ENCODE data around the gene GRIN2B. TPM values are rescaled to one million over a fixed set of nuclear protein-coding genes. Genes with fewer than 3 reads are reported as not detected.

GRIN2B gene
- total and polyA plus RNA-seq, 9 of the 15 experiments (the other 6 are each of a cell fraction or from before 2014, with no cell fraction given), result not detected

- TF ChIP-seq CTCF (IDR thresholded peaks at IDR 0.05 in 2 of 3, conservative IDR thresholded peaks at IDR 0.05 in 1 of 3; ENCODE audit: insufficient read depth in 2 of 3, low read depth in 1 of 3, low read length in 3 of 3) (peak in 1 of 3 experiments; percentile 15; a peak in 2 of 6 replicates), FOSL1 (tag; conservative IDR thresholded peaks at IDR 0.05) (no peak), RBM14 (IDR thresholded peaks at IDR 0.05; ENCODE audit: borderline replicate concordance, insufficient read depth, low read depth, low read length) (no peak), NFATC3 (IDR thresholded peaks at IDR 0.05) (no peak), ADNP (tag; IDR thresholded peaks at IDR 0.05) (no peak)
- WGBS (ENCODE audit: insufficient coverage, low coverage, missing lambda C conversion rate), result no CpG with 5 or more reads among the region's 2 CpGs
- Histone ChIP-seq H3K4me3 (no peak overlapping the region), H3K27ac (ENCODE audit: extremely low read depth, low read depth, low read length) (no peak overlapping the region), H3K4me1 (replicated peaks in 1 of 2; ENCODE audit: control insufficient read depth in 2 of 2, insufficient read depth in 2 of 2, low read length in 2 of 2) (no peaks in the 10 kb centered on the region; a peak in 1 of 5 replicates), H2AFZ (ENCODE audit: low read depth, low read length) (no peak overlapping the region), H3K9me1 (ENCODE audit: control insufficient read depth, insufficient read depth, low read length) (no peaks in the 10 kb centered on the region), H3K9ac (ENCODE audit: insufficient read depth in 1 of 2, low read depth in 2 of 2, low read length in 2 of 2) (no peak overlapping the region), H3K27me3 (ENCODE audit: control insufficient read depth in 2 of 2, insufficient read depth in 2 of 2, low read length in 2 of 2) (no peaks in the 10 kb centered on the region; a peak in 1 of 5 replicates), H4K20me1 (replicated peaks; ENCODE audit: control insufficient read depth, insufficient read depth, low read length) (no peaks in the 10 kb centered on the region), H3K4me2 (ENCODE audit: insufficient read depth, low read length) (no peak overlapping the region), H3K79me2 (ENCODE audit: control insufficient read depth, insufficient read depth, low read length) (no peaks in the 10 kb centered on the region), H3K9me3 (replicated peaks; ENCODE audit: control insufficient read depth, insufficient read depth, low read depth, low read length) (no peaks in the 10 kb centered on the region), H3K36me3 (ENCODE audit: control insufficient read depth, insufficient read depth, low read length) (no peaks in the 10 kb centered on the region)
- no peak for ATAC-seq
- ChIA-PET CTCF (ENCODE audit: low intra/inter-chr PET ratio) (no interaction called here), POLR2A (no interaction called here)
- BruUV-seq (replicated peaks), result no TSS peak
- intact Hi-C loops (cut with micrococcal nuclease) (loop anchor here (10.0 kb wide), 1 partner anchor 188 kb away; no protein-coding TSS in a partner anchor), in situ Hi-C loops (cut with MboI) (no loop called here)
- FAIRE-seq, result no peak
- no peak for DNase-seq (ENCODE audit: extremely low read depth in 1 of 4, low spot score in 3 of 4)
Measured at GRCh38 chr12:13976880-13977279, 4.5 kb downstream of the GRIN2B start.
